Smooth muscle cell (in vitro differentiated cells): Measurements from ENCODE around the gene SMARCB1. TPM values are rescaled to one million over a fixed set of nuclear protein-coding genes. Genes with fewer than 3 reads are reported as not detected.

Experiments used
- DNase-seq: peaks from one replicate; lab custom pipeline; 2025; ENCODE audit not compliant: unreplicated experiment; lab: John Stamatoyannopoulos, UW
- H2AFZ ChIP-seq: fragments of 200-600 bp; sonication (generic); 2 replicates; pipeline ENCODE4 v1.6.0; 2016; ENCODE audit warnings: antibody characterized with exemption, low read depth, mild to moderate bottlenecking
- H3F3A ChIP-seq: fragments of 200-600 bp; sonication (generic); 2 replicates; pipeline ENCODE4 v1.6.0; 2017; ENCODE audit warnings: antibody characterized with exemption, low read depth
- H3K27ac ChIP-seq: fragments of 200-600 bp; sonication (generic); 2 replicates; pipeline ENCODE4 v1.5.1; 2016; ENCODE audit warnings: low read depth, mild to moderate bottlenecking
- H3K27me3 ChIP-seq: fragments of 200-600 bp; sonication (generic); 2 replicates; pipeline ENCODE4 v1.6.1; 2016; ENCODE audit warnings: low read depth, mild to moderate bottlenecking
- H3K36me3 ChIP-seq: fragments of 200-600 bp; sonication (generic); 2 replicates; pipeline ENCODE4 v1.5.1; 2016; ENCODE audit warnings: low read depth
- H3K4me1 ChIP-seq: fragments of 200-600 bp; sonication (generic); 2 replicates; pipeline ENCODE4 v1.5.1; 2016; ENCODE audit warnings: low read depth
- H3K4me2 ChIP-seq: fragments of 200-600 bp; sonication (generic); 2 replicates; pipeline ENCODE4 v1.6.0; 2016; ENCODE audit warnings: mild to moderate bottlenecking
- H3K4me3 ChIP-seq: fragments of 200-600 bp; sonication (generic); 2 replicates; pipeline ENCODE4 v1.5.1; 2016; ENCODE audit warnings: mild to moderate bottlenecking
- H3K79me2 ChIP-seq: fragments of 200-600 bp; sonication (generic); 2 replicates; pipeline ENCODE4 v1.6.0; 2016; ENCODE audit warnings: low read depth, mild to moderate bottlenecking
- H3K9ac ChIP-seq: fragments of 200-600 bp; sonication (generic); 2 replicates; pipeline ENCODE4 v1.6.0; 2016; ENCODE audit warnings: low read depth
- H3K9me3 ChIP-seq: fragments of 200-600 bp; sonication (generic); replicated peaks from 2 replicates; pipeline ENCODE4 v1.5.1; 2016; ENCODE audit warnings: low read depth
- H4K20me1 ChIP-seq: fragments of 200-600 bp; sonication (generic); 2 replicates; pipeline ENCODE4 v1.6.0; 2016; ENCODE audit warnings: low read depth
- WGBS: methylation state at CpG from one replicate; pipeline ENCODE4 v1.1.7; 2016; ENCODE audit warnings: low lambda C conversion rate; 5-methylcytosine and 5-hydroxymethylcytosine counted together
- polyA plus RNA-seq: library from polyadenylated mRNA; unstranded; fragments of >200 nt; fragmentation: Nextera tagmentation; extraction: Ambion mirVana; gene quantifications from 2 replicates; pipeline ENCODE4 v1.2.1, GENCODE V29; 2016
- total RNA-seq: library from RNA; depleted of rRNA; stranded (reverse); fragments of >200 nt; gene quantifications from 2 replicates; pipeline ENCODE4 v1.2.3, GENCODE V29; 2014
- TF ChIP-seq, protein P1 (sequence below): fragments of 200-600 bp; sonication (generic); IDR thresholded peaks from 2 replicates; pipeline ENCODE4 v1.5.1; 2017; ENCODE audit warnings: borderline replicate concordance, mild to moderate bottlenecking, antibody characterized with exemption; ENCODE audit not compliant: insufficient read depth, poor library complexity, severe bottlenecking

SMARCB1 gene
- total and polyA plus RNA-seq, 2 experiments from 2014 or later = 65.8 to 124 TPM

GRCh38 chr22:23767673-23768548 lies 18.9 kb upstream of the SMARCB1 start, which contains the start of gene CHCHD10:
Gene CHCHD10, minus strand, starts transcription at chr22:23767972. Its CDS starts 98 bp downstream, at chr22:23767874.
- no peaks in the 10 kb centered on the region for H3K27me3 ChIP-seq
- H2AFZ ChIP-seq = peak within 1 kb of the TSS; percentile 96
- WGBS = 1% methylated on average over 49 of the region's 63 CpGs
- H3K9me3 ChIP-seq = no peaks in the 10 kb centered on the region
- H3K4me3 ChIP-seq = peak within 1 kb of the TSS; percentile 69
- H3K27ac ChIP-seq = no peak within 1 kb of the TSS
- TF ChIP-seq, protein P1, sequence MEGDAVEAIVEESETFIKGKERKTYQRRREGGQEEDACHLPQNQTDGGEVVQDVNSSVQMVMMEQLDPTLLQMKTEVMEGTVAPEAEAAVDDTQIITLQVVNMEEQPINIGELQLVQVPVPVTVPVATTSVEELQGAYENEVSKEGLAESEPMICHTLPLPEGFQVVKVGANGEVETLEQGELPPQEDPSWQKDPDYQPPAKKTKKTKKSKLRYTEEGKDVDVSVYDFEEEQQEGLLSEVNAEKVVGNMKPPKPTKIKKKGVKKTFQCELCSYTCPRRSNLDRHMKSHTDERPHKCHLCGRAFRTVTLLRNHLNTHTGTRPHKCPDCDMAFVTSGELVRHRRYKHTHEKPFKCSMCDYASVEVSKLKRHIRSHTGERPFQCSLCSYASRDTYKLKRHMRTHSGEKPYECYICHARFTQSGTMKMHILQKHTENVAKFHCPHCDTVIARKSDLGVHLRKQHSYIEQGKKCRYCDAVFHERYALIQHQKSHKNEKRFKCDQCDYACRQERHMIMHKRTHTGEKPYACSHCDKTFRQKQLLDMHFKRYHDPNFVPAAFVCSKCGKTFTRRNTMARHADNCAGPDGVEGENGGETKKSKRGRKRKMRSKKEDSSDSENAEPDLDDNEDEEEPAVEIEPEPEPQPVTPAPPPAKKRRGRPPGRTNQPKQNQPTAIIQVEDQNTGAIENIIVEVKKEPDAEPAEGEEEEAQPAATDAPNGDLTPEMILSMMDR = peak; percentile 69
- H3K79me2 ChIP-seq = no peaks in the 10 kb centered on the region
- H4K20me1 ChIP-seq = peaks cover 19% of the 10 kb centered on the region
- peaks cover 14% of the 10 kb centered on the region for H3K4me1 ChIP-seq
- H3K36me3 ChIP-seq = no peaks in the 10 kb centered on the region
- H3F3A ChIP-seq = no peaks in the 10 kb centered on the region
- peak; percentile 77 for DNase-seq
- peak within 1 kb of the TSS; percentile 99 for H3K4me2 ChIP-seq
- H3K9ac ChIP-seq = peak within 1 kb of the TSS; percentile 58

DNA sequence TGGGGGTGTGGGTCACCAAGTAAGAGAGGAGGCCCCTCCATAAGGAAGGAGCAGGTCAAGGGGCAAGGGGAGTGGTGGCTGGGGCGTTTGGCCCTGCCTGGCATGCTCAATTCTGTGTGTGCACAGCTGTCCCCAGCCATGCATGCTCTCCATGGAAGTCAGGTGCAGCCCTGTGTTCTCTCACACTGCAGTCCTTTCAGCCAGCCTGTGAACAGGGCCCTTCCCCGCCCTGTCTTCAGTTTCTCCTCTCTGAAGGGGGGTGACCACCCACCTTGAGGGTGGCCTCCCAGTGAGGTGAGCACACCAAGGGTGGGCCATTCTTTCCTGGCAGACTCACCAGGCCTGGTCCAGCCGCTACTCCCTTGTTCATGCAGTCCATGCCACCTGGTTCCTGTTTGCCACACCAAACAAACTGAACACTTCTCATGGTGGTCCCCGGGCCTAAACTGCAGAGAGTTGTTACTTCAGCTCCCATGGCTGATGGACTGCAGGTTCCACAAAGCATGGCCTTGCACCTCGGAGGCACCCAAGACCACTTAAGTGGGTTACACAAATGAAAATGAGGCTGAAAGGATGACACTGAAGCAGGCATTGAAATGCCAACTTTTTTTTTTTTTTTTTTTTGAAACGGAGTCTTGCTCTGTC lies 17.3 kb upstream of the SMARCB1 start:
- DNase-seq = no peak
- Histone ChIP-seq H3K27ac (no peak overlapping the region), H3K4me3 (no peak overlapping the region), H3K9me3 (no peaks in the 10 kb centered on the region), H3K27me3 (no peaks in the 10 kb centered on the region), H3F3A (no peaks in the 10 kb centered on the region), H4K20me1 (peaks cover 19% of the 10 kb centered on the region), H3K36me3 (no peaks in the 10 kb centered on the region), H3K9ac (no peak overlapping the region), H3K4me1 (peaks cover 10% of the 10 kb centered on the region), H3K4me2 (no peak overlapping the region), H3K79me2 (no peaks in the 10 kb centered on the region), H2AFZ (no peak overlapping the region)
- WGBS = 95% methylated on average over 6 of the region's 6 CpGs
- TF ChIP-seq, protein P1 = no peak

DNA sequence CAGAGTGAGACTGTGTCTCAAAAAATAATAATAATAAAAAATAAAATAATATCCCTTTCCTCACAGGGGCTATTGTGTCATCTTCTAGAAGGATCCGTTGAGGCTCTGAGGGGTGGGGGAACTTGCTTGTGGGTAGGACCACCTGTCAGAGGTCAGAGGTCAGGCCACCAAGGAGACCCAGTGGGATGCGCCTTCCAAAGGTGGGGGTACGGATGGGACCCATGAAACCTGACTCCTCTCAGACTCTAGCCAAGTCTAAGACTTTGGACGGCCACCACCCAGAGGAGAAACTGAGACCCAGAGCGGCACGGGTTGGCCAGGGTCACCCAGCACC lies 14.5 kb upstream of the SMARCB1 start:
- Histone ChIP-seq H3F3A (no peaks in the 10 kb centered on the region), H3K9me3 (no peaks in the 10 kb centered on the region), H2AFZ (peak overlapping the region; percentile 71), H3K4me2 (peak overlapping the region; percentile 90), H3K4me3 (peak overlapping the region; percentile 60), H3K36me3 (no peaks in the 10 kb centered on the region), H3K9ac (peak overlapping the region; percentile 40), H3K79me2 (no peaks in the 10 kb centered on the region), H3K4me1 (peaks cover 8% of the 10 kb centered on the region), H3K27ac (no peak overlapping the region), H3K27me3 (no peaks in the 10 kb centered on the region), H4K20me1 (no peaks in the 10 kb centered on the region)
- TF ChIP-seq, protein P1 = no peak
- 20% methylated on average over 6 of the region's 6 CpGs for WGBS
- no peak for DNase-seq
